Sciatic nerve (tissue), 2 donors: ENCODE results near the gene SYDE1. TPM values are rescaled to one million over a fixed set of nuclear protein-coding genes. Genes with fewer than 3 reads are reported as not detected.
A peak's percentile ranks its signal among the peaks of the same experiment; 100 is the strongest.

Experiments
- ATAC-seq: fragments of 200-7000 bp; cut with Tn5 transposase; one replicate; pipeline ENCODE4 v1.9.1; 2020; ENCODE audit warnings: mild to moderate bottlenecking, moderate library complexity
- DNase-seq: peaks from one replicate; pipeline ENCODE4 v3.0.0-alpha.2; 2020; ENCODE audit warnings: low spot score
- intact Hi-C: fragments of 100-400 bp; cut with DNase I; formaldehyde crosslinking; loops from one replicate; pipeline ENCODE4 v1.14.2; 2022
- total RNA-seq: library from RNA; stranded (reverse); fragmentation: NEBNext Ultra II Directional; extraction: Animal tissue kit (Norgen Biotek cat#: 25700); gene quantifications from one replicate; pipeline ENCODE4 v1.2.1, GENCODE V29; 2021
- donor health status: DM: no; HTN: no; CAD: no.
- donor health status: DM: no; HTN: no; CAD: no.

Gene SYDE1
- total RNA-seq, 1 donor from 2014 or later: 39.9 TPM

- intact Hi-C loops: no loop called here
- DNase-seq (no peak), ATAC-seq (no peak)
Observed at GRCh38 chr19:15105044-15105443, 2.2 kb upstream of the SYDE1 start.

- ATAC-seq (peak; percentile 52), DNase-seq (no peak)
- intact Hi-C loops: no loop called here
Observed at GRCh38 chr19:15108145-15108844, 1.1 kb downstream of the SYDE1 start.

GRCh38 chr19:15108845-15109767, 1.9 kb downstream of the SYDE1 start:
- no peak for DNase-seq
- ATAC-seq: no peak
- intact Hi-C loops: no loop called here

- ATAC-seq (no peak), DNase-seq (no peak)
- intact Hi-C loops: no loop called here
Observed at GRCh38 chr19:15109768-15110417, 2.7 kb downstream of the SYDE1 start.

- DNase-seq: no peak
- intact Hi-C loops: no loop called here
- ATAC-seq: no peak
Observed at GRCh38 chr19:15110418-15110815, 3.2 kb downstream of the SYDE1 start.

GRCh38 chr19:15111758-15112157, 4.6 kb downstream of the SYDE1 start:
- DNase-seq (no peak), ATAC-seq (no peak)
- intact Hi-C loops: no loop called here

GRCh38 chr19:15112385-15112784, 5.2 kb downstream of the SYDE1 start:
- ATAC-seq (no peak), DNase-seq (no peak)
- intact Hi-C loops: no loop called here

- DNase-seq (no peak), ATAC-seq (no peak)
- intact Hi-C loops: no loop called here
Observed at GRCh38 chr19:15113245-15114152, 6.3 kb downstream of the SYDE1 start.

GRCh38 chr19:15114153-15114540, 6.9 kb downstream of the SYDE1 start:
- DNase-seq: no peak
- intact Hi-C loops: no loop called here

GRCh38 chr19:15115080-15115479, 7.9 kb downstream of the SYDE1 start:
- intact Hi-C loops: no loop called here
- peak; percentile 85 for DNase-seq
- peak; percentile 82 for ATAC-seq

More at GRCh38 chr19:15114153-15114540, 6.9 kb downstream of the SYDE1 start:
- peak; percentile 25 for ATAC-seq

GRCh38 chr19:15115762-15116615, 8.8 kb downstream of the SYDE1 start:
- intact Hi-C loops: no loop called here
- DNase-seq (no peak), ATAC-seq (no peak)

GRCh38 chr19:15116856-15117255, 9.7 kb downstream of the SYDE1 start:
- intact Hi-C loops: no loop called here
- ATAC-seq: no peak

GRCh38 chr19:15118248-15118647, 11.0 kb downstream of the SYDE1 start:
- no peak for DNase-seq
- intact Hi-C loops: no loop called here
- no peak for ATAC-seq

More at GRCh38 chr19:15116856-15117255, 9.7 kb downstream of the SYDE1 start:
- DNase-seq: no peak

GRCh38 chr19:15118789-15119494, 11.7 kb downstream of the SYDE1 start:
- DNase-seq (no peak), ATAC-seq (no peak)
- intact Hi-C loops: no loop called here

- DNase-seq: no peak
- intact Hi-C loops: no loop called here
- no peak for ATAC-seq
Observed at GRCh38 chr19:15120135-15121026, 13.2 kb downstream of the SYDE1 start.

- ATAC-seq (no peak), DNase-seq (no peak)
- intact Hi-C loops: no loop called here
Observed at GRCh38 chr19:15122331-15123030, 15.3 kb downstream of the SYDE1 start.
